GM11168 (cell line): ENCODE measurements around the gene TRABD2B.

Experiments
- in situ Hi-C: fragments of 300-500 bp; cut with MboI; formaldehyde crosslinking; loops from one replicate; pipeline ENCODE4 v1.12.0; 2022; ENCODE audit warnings: low sequenced_read_pairs; ENCODE audit not compliant: unreplicated experiment

Gene TRABD2B

DNA sequence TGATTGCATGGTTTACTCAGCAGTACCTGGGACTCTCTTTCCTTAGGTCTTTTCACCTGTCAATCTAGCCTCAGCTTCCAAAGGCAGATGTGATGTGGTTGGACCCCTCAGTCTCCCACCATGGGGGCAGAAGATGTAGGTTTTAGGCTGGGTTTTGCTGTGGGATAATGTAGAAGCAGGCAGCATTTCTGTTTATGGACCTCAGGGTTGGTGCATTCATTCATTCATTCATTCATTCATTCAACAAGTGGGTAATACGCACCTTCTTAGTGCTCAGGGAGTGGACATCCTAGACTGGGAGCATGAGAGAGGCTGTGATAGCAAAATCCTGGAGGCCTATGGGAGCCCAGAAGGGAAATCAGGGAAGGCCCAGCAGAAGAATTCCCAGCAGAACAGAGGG is 209.6 kb downstream of the TRABD2B start:
- in situ Hi-C loops: no loop called here

DNA sequence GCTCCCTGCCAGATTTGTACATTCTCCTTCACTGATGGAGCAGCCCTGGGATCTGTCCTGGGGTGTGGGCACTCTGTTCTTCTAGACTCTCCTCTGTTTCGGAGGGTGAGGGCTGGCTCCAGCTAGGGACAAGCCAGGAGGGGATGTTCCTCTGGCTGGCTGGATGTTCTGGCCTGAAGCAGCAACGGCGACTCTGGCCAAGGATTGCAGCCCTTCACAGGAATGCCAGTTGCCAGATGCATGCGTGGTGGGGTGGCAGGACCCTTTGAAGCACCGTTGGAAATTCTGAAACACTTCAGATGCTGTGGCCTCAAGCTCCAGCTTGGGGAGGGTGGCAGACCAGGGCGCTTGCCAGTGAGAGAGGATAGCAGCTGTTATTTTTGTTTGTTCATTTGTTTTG is 210.9 kb downstream of the TRABD2B start:
- in situ Hi-C loops: no loop called here

DNA sequence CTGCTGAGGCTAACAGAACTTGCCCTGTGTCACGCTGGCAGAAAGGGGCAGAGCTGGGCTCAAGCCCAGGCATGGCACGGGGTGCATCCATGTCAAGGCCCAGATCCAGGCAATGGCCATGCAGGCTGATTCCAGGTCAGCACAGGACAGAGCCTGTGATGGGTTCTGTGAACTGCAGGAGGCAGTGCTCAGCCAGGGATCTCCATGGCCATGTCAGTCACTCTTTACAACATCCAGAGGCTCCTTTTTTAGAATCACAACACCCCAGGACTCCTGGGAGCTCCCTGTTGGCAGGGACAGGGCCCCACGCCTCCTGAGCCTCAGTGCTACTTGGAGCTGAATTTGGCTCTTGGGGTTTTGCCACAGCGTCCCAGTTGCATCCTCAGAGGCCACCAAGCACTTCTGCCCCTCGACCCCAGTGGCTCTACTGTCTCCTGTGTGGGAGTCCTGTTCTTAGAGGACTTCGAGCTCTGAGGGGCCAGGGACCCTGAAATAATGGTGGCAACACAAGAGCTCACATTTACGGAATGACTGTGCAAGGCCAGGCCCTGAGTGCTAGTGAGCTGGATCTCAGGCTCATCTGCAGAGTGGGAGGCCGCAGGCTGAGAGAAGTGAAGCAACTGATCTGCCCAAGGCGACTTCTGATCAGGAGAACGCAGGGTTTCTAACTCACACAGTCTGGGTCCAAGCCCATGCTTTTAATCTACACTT is 211.5 kb downstream of the TRABD2B start:
- in situ Hi-C loops: no loop called here

DNA sequence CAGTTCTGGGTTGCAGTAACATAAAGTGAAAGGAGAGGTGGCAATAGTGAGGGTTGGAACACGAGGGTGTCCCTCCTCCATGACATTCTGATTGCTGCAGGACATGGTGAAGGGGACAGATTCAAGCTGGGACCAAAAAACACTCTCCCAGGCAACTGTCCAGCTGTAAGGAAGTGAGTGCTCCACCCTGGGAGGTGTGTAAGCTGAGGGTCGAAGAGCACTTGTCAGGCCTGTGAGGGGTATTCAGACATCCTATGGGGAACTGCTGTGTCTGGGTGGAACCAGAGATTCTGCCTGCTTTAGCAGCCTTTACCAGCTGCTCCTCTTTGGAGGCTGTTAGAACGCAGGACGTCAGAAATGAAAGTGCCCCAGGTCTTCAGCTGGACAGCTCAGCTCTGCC is 212.1 kb downstream of the TRABD2B start:
- in situ Hi-C loops: no loop called here

DNA sequence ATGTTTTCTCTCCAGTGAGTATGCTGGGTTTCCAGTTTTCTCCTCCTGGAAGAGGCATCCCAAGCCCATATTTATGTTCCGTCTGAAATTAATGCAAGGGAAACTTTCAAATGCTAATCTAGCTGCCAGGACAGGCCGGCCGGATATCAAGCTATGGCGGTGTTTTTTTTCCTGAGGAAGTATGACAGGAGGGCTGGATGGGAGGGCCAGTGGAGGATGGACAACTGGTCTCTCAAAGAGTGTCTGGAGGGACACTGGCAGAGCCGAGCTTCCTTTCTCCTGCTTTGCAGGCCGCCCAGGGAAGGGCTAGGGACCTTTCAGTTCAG is 212.7 kb downstream of the TRABD2B start:
- in situ Hi-C loops: no loop called here

DNA sequence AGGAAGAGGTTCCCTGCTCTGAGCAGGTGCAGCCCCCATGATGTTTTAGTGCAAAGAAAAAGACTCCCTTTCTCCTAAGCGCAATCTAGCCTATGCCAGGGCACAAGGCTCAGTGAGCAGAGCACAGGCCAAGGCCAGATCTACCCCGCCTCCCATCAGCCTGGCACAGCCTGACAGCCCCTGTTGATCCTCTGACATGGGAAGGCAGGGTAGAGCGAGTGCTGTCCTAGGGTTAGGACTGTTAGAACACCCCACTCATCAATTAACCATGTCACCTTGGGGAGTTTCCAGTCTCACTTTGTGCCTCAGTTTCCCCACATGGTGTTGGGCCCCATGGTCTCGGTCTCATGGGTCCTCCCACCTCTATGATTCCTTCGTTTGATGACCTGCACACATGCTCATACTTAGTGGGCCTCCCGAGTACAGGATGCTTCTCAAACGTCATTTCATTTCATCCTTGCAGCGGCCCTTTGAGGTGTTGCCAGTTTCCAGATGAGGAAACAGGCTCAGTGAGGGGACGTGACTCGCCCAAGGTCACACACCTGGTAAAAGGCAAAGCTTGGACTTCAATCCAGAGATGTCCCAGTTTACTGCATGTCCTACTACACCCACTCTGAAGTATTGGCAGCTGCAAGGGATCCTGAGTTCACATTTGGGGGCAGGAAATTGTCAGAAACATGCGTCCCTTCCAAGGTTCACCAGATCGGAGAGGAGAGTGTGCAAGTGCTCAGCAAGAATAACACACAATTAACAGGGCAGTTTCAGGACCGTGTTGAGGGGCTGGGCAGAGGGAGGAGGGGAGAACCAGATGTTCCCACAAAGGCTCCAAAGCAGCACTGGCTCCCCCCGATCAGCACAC is 213.3 kb downstream of the TRABD2B start:
- in situ Hi-C loops: no loop called here

DNA sequence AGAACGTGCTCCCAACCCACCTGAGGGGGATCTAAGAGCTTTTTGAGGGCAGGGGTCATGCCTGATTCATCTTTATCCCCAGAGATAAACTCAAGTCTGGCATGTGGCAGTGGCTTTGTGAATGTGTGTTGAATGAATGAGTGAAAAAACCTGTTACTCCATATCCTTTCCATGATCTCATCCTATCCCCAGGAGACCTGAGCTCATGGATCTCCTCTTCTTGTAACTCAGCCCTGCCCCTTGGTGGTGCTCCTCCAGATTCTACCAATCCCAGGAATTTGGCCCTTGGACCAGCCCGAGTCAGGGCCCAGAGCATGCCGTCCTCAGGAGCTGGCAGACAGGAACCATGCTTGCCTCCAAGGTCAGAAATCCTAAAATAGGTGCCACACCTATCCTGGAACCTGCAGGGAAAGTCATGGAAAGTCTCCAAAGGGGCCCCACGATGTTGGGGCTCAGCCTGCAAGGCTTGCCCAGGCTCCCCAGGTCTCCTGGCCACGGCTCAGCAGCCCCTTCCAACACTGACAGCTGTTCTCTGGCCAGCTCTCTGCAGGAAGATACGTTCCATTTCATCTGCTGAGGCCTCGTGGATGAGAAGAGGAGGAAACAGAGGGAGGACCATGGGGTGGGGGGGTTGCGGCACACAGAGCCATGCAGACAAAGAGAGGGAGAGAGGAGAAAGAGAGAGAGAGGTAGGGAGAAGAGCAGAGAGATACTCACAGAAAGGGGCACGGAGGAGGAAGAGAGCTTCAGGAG is 214.6 kb downstream of the TRABD2B start:
- in situ Hi-C loops: no loop called here

DNA sequence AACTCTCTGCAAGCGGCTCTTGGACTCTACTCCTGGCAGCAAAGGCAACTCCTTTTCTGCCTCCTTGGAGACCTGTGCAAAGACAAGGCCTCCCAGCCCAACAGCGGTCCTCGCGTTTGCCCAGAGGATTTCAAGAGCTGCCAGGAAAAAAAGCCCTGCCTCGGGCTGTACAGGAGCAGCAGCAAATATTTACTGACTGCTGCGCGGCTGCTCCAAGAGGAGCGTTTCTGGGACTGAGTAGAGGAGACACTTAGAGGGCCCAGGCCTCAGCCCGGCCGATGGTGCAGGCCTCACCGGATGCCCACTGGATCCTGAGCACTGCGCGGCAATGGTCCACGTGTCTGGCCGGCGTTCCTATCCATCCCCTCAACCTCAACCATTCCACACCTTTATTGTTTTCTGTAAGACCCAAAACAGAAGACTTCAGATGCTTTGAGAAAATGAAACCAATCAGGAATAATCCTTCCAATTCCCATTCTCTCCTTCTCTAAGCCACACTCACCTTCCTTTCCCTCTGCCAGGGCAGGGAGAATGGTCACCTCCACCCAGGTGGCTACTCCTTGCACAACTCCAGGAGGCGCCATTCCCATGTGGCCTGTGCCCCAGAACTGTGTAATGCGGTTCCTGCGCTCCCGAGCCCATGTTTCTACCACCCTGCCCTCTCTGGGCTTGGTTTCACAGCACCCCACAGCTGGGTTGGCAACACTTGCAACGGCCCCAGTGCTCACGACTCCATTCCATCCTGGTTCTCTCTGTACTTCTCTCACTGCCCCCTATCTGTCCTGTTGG is 215.8 kb downstream of the TRABD2B start:
- in situ Hi-C loops: no loop called here

DNA sequence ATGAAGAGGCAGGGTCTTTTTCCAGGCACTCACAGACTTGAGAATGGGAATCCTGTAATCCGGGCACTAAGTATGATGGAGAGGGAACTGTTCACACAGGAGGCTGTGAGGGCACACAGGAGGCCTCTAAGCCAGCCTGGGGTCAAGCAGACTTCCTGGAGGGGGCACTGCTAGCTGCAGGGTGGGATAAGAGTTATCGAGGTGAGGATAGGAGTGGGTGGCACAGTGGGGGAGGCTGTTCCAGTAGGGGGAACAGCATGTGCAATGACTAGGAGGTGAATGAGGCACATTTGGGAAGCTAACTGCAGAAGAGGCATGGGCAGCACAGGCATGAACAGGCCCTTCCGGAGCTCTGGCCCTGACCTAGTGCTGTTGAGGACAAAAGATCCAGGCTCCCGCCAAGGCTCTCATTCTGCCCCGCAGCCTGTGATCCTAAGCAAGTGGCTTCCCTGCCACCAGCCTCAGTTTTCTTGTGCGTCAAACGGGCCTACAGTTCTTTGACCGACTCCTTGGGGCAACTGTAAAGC is 216.7 kb downstream of the TRABD2B start:
- in situ Hi-C loops: no loop called here

DNA sequence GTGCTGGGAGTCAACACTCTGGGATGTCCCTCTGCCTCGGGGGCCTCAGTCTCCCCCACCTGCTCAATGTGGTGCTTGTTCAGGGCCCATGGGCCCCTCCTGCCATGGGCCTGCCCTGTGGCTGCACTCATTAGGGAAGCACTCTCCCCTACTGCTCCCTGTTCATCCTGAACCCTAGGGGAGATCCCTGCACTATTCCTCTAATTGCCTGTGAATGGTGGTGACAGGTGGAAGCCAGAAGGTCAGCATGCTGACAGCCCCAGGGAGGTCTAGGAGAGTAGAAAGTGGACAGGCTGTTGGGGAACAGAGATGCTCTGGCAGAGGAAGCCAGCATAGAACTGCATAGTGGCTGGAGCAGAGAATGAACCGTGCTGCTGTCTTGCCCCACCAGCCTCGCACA is 217.6 kb downstream of the TRABD2B start:
- in situ Hi-C loops: no loop called here

DNA sequence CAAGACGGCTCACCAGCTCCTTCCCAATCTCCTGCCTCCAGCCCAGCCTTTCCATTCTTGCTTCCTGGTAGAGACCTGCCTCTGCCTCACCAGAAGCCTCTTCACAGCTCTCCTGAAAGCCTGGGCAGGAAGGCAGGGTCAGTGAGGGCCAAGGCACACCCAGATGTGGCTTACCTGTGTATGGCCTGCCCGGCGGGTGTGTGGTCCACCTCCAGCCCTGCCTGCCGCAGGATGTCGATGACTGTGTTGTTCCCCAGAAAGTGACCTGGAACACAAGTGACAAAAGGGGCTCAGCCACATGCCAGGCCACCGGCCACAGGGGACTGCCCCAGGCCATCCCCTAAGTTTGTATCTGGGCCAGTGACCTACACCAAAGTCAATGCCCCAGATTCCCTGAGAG is 218.9 kb downstream of the TRABD2B start:
- in situ Hi-C loops: no loop called here

DNA sequence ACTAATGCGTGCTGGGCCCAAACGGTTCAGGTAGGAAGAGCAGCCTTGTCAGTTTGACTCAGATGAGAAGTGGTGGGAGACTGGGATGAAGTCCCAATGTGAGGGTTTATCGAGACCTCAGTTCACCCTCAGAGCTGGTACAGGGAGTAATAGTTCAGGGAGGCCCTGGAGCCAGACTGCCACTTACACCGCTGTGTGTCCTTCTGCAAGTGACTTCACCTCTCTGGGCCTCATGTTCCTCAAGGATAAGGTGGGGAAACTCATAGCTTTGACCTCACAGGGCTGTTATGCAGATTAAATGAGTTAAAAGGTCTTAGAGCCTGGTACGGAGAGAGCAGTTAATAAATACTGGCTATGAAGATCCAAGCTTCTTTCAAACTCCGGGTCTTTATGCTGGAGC is 219.9 kb downstream of the TRABD2B start:
- in situ Hi-C loops: no loop called here

DNA sequence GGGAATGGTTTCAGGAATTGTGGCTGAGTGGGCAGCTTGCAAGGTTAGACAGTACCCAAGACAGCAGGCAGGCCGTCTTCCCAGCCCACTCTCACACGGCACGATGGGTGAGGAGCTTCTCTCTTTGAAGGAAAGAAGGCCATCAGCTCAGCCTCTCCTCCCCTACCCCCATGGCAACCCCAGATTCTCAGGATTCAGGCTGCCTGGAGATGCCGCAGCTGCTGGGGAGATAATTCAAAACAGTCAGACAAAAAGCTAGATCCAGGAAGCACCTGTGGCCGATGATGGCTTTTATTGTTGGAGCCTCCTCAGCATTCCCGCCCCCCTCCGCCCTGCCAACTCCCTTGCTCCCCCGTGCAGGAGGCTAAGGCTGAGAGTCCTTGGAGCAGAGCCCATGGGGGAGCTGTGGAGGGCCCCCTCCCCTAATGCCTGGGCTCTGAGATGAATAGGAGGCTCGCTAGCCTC is 220.5 kb downstream of the TRABD2B start:
- in situ Hi-C loops: no loop called here

DNA sequence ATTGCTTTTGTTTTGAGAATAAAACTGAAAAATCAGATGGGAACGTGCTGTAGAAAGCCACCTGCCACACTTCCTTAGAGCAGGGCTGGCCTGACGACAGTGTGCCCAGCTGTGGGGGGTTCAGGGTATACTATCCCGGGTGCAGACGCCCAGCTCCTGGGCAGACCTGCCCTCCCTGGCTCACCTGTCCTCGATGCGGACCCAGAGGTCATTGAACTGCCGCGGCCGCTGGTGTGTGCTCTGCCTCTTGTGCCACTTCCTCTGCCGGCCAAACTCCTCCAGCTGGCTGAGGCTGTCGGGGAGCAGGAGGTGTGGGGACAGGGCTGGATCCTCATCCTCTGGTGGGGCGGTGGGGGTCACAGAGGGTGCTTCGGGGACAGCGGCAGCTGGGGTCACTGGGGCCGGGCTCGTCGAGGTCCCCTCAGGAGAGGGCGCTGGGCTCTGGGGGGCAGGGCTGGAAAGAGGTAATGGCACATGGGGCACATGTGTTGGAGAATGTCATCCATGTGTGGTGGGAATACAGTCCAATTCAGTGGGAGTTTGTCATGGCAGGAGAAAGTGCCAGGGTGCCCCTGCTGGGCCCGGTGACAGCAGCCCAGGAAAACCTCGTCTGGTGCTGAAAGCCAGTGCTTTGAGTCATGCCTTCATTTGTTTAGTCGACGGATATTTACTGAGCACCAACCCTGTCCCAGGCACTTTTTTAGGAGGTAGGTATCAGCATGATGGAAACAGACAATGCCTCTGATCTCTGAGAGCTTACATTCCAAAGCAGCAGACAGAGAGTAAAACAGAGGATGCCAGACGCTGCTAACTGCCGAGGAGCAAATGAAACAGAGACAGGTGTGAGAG is 222.0 kb downstream of the TRABD2B start:
- in situ Hi-C loops: no loop called here

DNA sequence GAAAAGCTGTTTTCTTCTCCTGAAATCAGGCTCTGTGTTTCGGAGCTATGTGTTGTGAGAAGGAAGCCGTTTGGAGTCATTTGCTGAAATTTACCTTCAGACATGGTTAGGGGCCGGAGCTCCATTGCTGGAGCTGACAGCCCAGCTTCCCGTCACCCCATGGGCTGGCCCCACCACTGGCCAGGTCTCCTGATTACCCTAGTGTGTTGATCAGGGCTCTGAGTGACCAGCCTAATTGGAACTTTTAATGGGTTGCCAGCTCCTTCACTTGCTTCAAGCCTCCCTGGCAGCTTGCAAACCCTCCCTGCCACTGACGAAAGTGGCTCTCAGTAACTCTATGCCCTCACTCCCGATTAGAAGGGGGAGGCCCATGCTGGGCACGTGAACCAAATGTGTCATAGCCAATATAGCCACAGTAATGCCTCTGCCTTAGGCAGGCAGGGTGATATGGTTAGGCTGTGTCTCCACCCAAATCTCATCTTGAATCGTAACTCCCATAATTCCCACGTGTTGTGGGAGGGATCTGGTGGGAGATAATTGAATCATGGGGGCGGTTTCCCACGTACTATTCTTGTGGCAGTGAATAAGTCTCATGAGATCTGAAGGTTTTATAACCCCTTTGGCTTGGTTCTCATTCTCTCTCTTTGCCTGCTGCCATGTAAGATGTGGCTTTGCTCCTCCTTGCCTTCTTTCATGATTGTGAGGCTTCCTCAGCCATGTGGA is 224.1 kb downstream of the TRABD2B start:
- in situ Hi-C loops: no loop called here

DNA sequence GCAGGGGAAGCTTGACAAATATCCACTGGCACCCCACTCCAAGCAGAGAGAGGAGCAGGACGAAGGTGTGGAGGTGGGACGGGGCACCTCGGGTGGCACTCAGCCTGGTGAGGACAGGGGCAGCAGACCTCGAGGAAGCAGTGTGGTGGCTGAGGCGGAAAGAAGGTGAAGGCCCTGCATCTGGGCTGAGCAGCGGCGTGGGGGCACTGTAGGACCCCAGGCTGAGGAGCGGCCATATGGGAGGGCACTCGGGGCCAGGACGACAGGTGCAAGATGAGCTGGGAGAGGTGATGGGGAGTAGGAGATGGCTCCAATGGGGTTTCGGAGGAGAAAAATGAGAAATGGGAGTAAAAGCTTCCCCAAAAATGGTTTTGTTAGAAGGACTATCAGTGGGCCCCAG is 224.9 kb downstream of the TRABD2B start:
- in situ Hi-C loops: no loop called here

DNA sequence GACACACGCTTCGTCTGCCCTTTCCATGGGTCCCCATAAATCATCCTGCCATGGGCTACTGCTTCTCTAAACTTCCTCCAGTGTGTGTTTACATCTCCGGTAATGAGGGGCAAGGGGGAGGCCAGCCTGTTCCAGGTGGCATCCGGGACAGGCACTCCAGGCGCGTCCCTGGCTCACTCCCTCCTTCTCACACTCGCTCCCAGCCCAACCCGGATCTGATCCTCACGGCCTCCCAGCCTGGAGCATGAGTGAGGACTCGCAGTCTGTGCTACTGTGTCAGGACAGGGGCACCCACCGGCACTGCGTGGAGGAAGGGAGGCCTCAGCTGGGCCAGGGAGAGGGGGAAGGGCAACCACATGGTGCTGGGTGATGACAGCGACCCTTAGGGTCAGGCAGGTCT is 225.4 kb downstream of the TRABD2B start:
- in situ Hi-C loops: no loop called here

DNA sequence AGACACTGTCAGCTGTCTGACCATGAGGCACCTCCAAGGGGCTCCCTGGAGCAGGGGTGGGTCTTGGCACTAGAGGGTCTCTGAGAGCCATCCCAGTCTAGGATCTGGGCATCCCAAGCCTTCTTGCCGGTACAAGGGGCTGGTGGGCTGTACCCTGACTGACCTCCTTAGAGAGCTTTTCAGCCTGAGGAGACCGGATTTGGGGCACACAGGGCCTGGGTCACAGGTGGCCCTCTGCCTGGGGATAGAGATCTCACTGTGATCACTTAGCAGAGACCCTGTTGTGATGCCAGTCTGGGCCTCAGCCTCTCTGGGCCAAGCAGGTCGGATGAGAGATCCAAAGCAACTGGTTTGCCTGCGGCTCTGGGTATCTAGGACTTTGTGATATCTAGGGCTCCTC is 227.2 kb downstream of the TRABD2B start:
- in situ Hi-C loops: no loop called here

DNA sequence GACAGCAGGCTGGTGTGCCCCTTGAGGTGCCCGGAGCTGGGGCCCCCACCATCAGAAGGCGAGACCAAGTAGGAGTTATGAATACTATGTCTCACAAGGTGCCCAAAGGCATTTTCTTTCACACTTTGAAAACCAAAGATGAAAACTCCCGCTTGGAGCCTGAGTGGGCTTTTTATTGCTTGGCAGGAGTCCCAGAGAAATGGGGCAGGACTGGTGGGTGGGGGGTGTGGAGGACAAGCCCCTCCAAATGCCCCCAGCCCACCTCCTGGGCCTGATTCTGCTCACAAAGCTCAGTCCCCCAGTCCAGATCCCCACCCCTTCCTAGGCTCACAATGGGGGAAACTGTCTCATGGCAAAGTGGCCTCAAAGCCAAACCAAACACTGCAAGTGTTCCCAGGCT is 227.9 kb downstream of the TRABD2B start:
- in situ Hi-C loops: no loop called here
